ENCODE data around the gene CFAP46. TPM values are rescaled to one million over a fixed set of nuclear protein-coding genes. Genes with fewer than 3 reads are reported as not detected.
"Not testable (repeated sequence)": the region's sequence is repeated elsewhere in the genome, so short reads cannot be mapped to it uniquely, and the experiment has no call there.

Gene CFAP46
- polyA plus RNA-seq, 2 donors = 0.40 to 0.73 TPM

DNA sequence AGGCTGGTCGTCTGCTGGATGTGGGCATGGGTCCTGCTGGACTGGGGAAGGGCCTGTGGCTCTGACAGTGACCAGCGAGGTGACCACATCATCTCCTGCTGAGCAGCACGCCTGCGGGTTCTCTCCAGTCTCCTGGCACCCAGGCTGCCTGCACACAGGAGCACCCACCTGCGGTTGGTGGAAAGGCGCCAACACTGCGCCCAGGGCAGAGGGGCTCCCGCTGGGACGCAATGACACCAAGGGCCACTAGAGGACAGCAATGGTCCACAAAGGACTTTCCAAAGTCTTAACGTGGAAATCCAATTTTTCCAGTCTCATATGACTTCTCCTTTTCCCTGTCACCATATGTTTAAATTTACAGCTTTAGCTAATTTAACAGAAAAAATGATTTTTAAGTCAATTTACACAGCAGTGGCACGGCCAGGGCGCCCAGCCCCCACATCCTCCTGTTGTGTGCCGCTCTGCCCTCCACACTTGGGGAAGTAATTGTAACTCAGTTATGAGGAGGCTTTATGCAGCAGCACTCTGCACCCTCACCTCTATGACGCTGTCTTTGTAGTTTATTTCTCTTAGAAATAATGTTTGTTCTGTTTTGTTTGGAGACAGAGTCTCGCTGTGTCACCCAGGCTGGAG is 38.1 kb downstream of the CFAP46 start:
- H3K27ac ChIP-seq (ENCODE audit: low read depth in 2 of 2, low read length in 1 of 2) = peak overlapping the region; percentile 90 to 97
- H3K4me1 ChIP-seq (ENCODE audit: control insufficient read depth in 2 of 2, insufficient read depth in 2 of 2, low read length in 1 of 2) = peaks cover 0 to 3% of the 10 kb centered on the region in 2 donors
- H3K4me3 ChIP-seq (ENCODE audit: low read depth in 1 of 2, low read length in 2 of 2) = peak overlapping the region in 1 of 2 donors; percentile 14
- H3K36me3 ChIP-seq (ENCODE audit: control insufficient read depth in 2 of 2, insufficient read depth in 2 of 2, low read length in 1 of 2) = no peaks in the 10 kb centered on the region
- peaks cover 0 to 8% of the 10 kb centered on the region in 2 donors for H3K9me3 ChIP-seq (ENCODE audit: control insufficient read depth in 2 of 2, insufficient read depth in 1 of 2, low read depth in 1 of 2, low read length in 1 of 2)
- WGBS, 2 donors = 28 to 29% methylated on average over 15 of the region's 15 CpGs
- no peaks in the 10 kb centered on the region for H3K27me3 ChIP-seq (ENCODE audit: control insufficient read depth in 1 of 2, insufficient read depth in 2 of 2, low read length in 2 of 2)

DNA sequence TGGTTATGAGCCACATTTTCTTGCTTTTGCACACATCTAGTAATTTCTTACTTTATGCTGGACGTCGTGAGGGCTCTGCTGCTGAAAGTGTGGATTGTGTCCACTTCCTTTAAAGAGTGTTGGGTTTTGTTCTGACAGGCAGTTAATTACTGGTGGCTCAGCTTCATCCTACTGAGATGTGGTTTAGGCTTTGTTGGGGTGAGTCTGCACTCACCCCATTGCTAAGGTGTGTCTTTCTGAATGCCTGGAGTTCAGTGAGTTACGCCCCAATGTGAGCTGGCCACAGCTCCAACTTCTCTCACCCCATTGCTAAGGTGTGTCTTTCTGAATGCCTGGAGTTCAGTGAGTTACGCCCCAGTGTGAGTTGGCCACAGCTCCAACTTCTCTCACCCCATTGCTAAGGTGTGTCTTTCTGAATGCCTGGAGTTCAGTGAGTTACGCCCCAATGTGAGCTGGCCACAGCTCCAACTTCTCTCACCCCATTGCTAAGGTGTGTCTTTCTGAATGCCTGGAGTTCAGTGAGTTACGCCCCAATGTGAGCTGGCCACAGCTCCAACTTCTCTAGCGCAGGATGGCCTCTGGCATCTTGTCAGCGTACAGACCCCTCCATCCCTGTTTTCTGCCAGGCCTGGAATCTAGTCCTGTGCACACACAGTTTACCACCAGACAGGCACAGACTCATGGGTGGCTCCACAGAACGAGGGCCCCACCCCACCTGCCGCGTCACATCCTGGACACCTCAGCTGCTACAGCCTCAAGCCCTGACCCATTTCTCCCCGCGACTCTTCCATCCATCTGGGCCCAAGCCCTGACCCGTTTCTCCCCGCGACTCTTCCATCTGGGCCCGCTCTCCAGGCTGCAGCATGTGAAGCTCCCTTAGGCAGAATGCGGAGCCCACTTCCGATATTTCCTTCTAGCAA is 39.5 kb downstream of the CFAP46 start:
- Histone ChIP-seq H3K4me3 (ENCODE audit: low read depth in 1 of 2, low read length in 2 of 2) (peak overlapping the region in 1 of 2 donors; percentile 23), H3K27ac (ENCODE audit: low read depth in 2 of 2, low read length in 1 of 2) (peak overlapping the region; percentile 98 to 99)
- not testable (repeated sequence) for H3K27me3 ChIP-seq (ENCODE audit: control insufficient read depth in 1 of 2, insufficient read depth in 2 of 2, low read length in 2 of 2); H3K36me3 ChIP-seq (ENCODE audit: control insufficient read depth in 2 of 2, insufficient read depth in 2 of 2, low read length in 1 of 2); H3K9me3 ChIP-seq (ENCODE audit: control insufficient read depth in 2 of 2, insufficient read depth in 1 of 2, low read depth in 1 of 2, low read length in 1 of 2); H3K4me1 ChIP-seq (ENCODE audit: control insufficient read depth in 2 of 2, insufficient read depth in 2 of 2, low read length in 1 of 2)
- WGBS, 2 donors = 57 to 66% methylated on average over 19 of the region's 19 CpGs

DNA sequence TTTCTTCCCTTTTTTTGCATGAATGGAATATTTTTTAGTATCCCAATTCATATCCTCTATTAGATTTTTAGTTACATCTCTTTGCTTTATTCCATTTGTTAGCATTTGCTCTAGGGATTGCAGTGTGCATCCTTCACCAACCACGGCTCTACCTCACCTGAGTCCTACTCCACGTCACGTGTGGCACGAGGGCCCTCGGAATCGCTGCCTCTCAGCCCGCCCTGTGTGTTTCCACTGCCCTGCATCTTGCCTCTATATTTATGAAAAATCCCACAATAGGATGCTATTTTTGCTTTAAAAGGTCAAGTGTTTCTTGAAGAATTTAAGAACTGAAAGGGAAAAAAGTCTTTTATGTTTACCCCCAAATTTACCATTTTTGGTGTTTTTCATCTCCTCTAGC is 41.0 kb downstream of the CFAP46 start:
- no peaks in the 10 kb centered on the region for H3K27me3 ChIP-seq (ENCODE audit: control insufficient read depth in 1 of 2, insufficient read depth in 2 of 2, low read length in 2 of 2)
- H3K36me3 ChIP-seq (ENCODE audit: control insufficient read depth in 2 of 2, insufficient read depth in 2 of 2, low read length in 1 of 2) = no peaks in the 10 kb centered on the region
- H3K9me3 ChIP-seq (ENCODE audit: control insufficient read depth in 2 of 2, insufficient read depth in 1 of 2, low read depth in 1 of 2, low read length in 1 of 2) = peaks cover 0 to 6% of the 10 kb centered on the region in 2 donors
- 91 to 95% methylated on average over 7 of the region's 7 CpGs for WGBS, 2 donors
- no peak overlapping the region for H3K27ac ChIP-seq (ENCODE audit: low read depth in 2 of 2, low read length in 1 of 2)
- no peak overlapping the region for H3K4me3 ChIP-seq (ENCODE audit: low read depth in 1 of 2, low read length in 2 of 2)
- peaks cover 0 to 12% of the 10 kb centered on the region in 2 donors for H3K4me1 ChIP-seq (ENCODE audit: control insufficient read depth in 2 of 2, insufficient read depth in 2 of 2, low read length in 1 of 2)

DNA sequence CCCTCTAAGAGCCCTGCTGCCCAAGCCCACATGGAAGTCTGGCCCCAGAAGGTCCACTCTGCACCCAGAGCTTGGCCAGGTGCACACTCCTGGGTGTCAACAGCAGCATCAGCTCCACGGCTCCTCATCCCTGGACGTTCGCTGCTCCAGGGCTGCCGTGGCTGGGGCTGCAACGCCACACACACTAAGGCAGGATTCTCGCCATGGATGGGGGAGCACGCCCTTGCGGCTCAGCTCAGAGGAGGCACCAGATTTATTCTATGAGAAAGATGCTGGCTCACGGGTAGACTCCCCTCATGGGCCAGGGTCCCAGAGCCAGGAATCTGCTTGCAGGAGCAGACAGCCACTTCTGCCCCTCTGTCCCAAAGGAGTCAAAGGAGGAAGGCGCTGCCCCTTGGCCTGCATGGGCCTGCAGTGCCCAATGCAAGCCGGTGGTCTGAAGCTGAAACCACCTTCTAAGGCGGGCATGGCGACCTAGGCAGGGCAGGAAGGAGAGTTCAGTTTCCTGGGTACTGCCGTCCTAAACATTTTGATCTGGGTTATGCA is 42.1 kb downstream of the CFAP46 start:
- WGBS, 2 donors = 93 to 94% methylated on average over 14 of the region's 14 CpGs
- Histone ChIP-seq H3K4me3 (ENCODE audit: low read depth in 1 of 2, low read length in 2 of 2) (no peak overlapping the region), H3K27ac (ENCODE audit: low read depth in 2 of 2, low read length in 1 of 2) (no peak overlapping the region), H3K27me3 (ENCODE audit: control insufficient read depth in 1 of 2, insufficient read depth in 2 of 2, low read length in 2 of 2) (no peaks in the 10 kb centered on the region), H3K36me3 (ENCODE audit: control insufficient read depth in 2 of 2, insufficient read depth in 2 of 2, low read length in 1 of 2) (no peaks in the 10 kb centered on the region), H3K4me1 (ENCODE audit: control insufficient read depth in 2 of 2, insufficient read depth in 2 of 2, low read length in 1 of 2) (peaks cover 0 to 12% of the 10 kb centered on the region in 2 donors), H3K9me3 (ENCODE audit: control insufficient read depth in 2 of 2, insufficient read depth in 1 of 2, low read depth in 1 of 2, low read length in 1 of 2) (peaks cover 0 to 6% of the 10 kb centered on the region in 2 donors)

DNA sequence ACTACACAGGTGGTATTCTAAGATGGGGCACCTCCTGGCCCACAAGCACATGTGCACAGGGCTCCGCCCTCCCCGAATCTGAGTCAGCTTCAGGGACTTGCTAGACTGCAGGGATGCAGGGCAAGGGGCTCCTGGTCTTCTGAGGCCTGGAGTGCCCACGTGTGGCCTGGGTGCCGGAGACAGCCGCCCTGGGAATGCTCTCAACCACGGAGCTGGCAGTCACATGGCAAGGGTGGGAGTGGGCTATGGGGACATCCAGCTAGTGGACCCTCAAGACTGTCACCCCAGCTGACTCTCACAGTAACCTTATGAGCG is 42.7 kb downstream of the CFAP46 start:
- H3K27ac ChIP-seq (ENCODE audit: low read depth in 2 of 2, low read length in 1 of 2) = no peak overlapping the region
- 87 to 88% methylated on average over 7 of the region's 7 CpGs for WGBS, 2 donors
- no peaks in the 10 kb centered on the region for H3K36me3 ChIP-seq (ENCODE audit: control insufficient read depth in 2 of 2, insufficient read depth in 2 of 2, low read length in 1 of 2)
- peaks cover 0 to 6% of the 10 kb centered on the region in 2 donors for H3K9me3 ChIP-seq (ENCODE audit: control insufficient read depth in 2 of 2, insufficient read depth in 1 of 2, low read depth in 1 of 2, low read length in 1 of 2)
- no peaks in the 10 kb centered on the region for H3K27me3 ChIP-seq (ENCODE audit: control insufficient read depth in 1 of 2, insufficient read depth in 2 of 2, low read length in 2 of 2)
- H3K4me3 ChIP-seq (ENCODE audit: low read depth in 1 of 2, low read length in 2 of 2) = no peak overlapping the region
- peaks cover 0 to 12% of the 10 kb centered on the region in 2 donors for H3K4me1 ChIP-seq (ENCODE audit: control insufficient read depth in 2 of 2, insufficient read depth in 2 of 2, low read length in 1 of 2)

DNA sequence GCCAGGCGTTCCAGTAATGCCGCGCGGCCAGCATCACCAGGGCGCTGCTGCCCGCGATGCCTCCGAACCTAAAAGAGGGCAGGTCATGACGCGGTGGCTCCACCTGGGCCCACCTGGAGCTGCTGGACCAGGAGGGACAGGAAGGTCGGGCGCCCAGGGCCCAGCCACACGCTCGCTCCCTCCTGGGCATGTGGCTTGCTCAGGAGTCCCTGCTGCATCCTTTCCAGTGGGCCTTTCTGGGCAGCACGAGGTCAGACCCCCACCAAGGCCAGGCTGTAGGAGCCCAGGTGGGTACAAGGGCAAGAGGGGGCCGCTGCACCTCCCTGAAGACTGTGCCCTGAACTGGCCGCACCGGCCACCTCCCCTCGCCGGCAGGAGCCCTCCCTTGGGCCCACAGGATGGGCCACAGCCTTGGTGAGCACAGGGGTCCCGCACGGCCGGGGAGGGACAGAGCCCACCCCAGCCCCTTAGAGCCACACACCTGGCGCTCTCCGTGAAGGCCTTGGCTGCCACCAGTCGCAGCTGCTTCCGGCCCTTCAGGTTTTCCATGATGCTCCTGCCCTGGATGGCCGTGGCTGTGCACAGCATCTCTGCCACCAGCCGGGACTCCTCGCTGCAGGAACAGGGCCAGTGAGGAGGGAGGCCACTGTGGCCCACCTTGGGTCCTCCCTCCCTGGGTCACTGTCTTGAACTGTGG is 43.2 kb downstream of the CFAP46 start:
- H3K4me3 ChIP-seq (ENCODE audit: low read depth in 1 of 2, low read length in 2 of 2) = no peak overlapping the region
- WGBS, 2 donors = 91 to 93% methylated on average over 29 to 30 of the region's 30 CpGs
- H3K4me1 ChIP-seq (ENCODE audit: control insufficient read depth in 2 of 2, insufficient read depth in 2 of 2, low read length in 1 of 2) = peaks cover 0 to 11% of the 10 kb centered on the region in 2 donors
- no peaks in the 10 kb centered on the region for H3K36me3 ChIP-seq (ENCODE audit: control insufficient read depth in 2 of 2, insufficient read depth in 2 of 2, low read length in 1 of 2)
- H3K9me3 ChIP-seq (ENCODE audit: control insufficient read depth in 2 of 2, insufficient read depth in 1 of 2, low read depth in 1 of 2, low read length in 1 of 2) = peaks cover 0 to 6% of the 10 kb centered on the region in 2 donors
- no peaks in the 10 kb centered on the region for H3K27me3 ChIP-seq (ENCODE audit: control insufficient read depth in 1 of 2, insufficient read depth in 2 of 2, low read length in 2 of 2)
- H3K27ac ChIP-seq (ENCODE audit: low read depth in 2 of 2, low read length in 1 of 2) = no peak overlapping the region

DNA sequence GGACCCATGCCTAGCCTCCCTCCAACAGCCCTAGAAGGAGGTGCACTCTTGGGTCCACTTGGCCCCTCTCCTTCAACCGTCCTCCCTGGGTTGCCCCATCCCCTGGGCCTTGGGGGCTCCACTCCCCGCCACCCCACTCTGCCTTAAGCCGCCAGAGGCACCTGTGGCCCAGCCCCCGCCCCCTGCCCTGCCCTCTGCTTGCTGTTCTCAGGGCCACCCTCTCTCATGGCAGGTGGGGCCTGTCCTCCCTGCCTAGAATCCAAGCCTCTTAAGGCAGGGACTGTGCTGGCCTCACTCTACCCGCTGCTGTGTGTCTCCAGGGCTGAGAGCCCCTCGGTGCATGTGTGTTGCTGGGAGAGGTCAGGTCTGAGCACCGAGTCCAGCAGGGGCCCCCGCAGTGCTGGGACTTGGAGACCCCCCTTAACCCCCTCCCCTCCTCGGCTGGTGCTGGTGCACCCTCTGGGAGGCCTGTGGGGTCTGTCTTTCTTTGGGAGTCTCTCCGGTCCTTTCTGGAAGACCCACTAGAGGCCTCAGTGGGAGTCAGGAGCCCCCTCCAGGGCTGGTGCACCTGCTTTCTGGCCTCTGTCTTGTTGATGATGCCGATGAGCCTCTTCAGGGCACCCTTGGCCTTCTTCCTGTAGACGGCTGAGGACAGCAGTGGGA is 43.8 kb downstream of the CFAP46 start:
- no peak overlapping the region for H3K27ac ChIP-seq (ENCODE audit: low read depth in 2 of 2, low read length in 1 of 2)
- WGBS, 2 donors = 83 to 88% methylated on average over 12 of the region's 12 CpGs
- H3K4me1 ChIP-seq (ENCODE audit: control insufficient read depth in 2 of 2, insufficient read depth in 2 of 2, low read length in 1 of 2) = peaks cover 0 to 9% of the 10 kb centered on the region in 2 donors
- no peak overlapping the region for H3K4me3 ChIP-seq (ENCODE audit: low read depth in 1 of 2, low read length in 2 of 2)
- H3K36me3 ChIP-seq (ENCODE audit: control insufficient read depth in 2 of 2, insufficient read depth in 2 of 2, low read length in 1 of 2) = no peaks in the 10 kb centered on the region
- peaks cover 0 to 6% of the 10 kb centered on the region in 2 donors for H3K9me3 ChIP-seq (ENCODE audit: control insufficient read depth in 2 of 2, insufficient read depth in 1 of 2, low read depth in 1 of 2, low read length in 1 of 2)
- H3K27me3 ChIP-seq (ENCODE audit: control insufficient read depth in 1 of 2, insufficient read depth in 2 of 2, low read length in 2 of 2) = no peaks in the 10 kb centered on the region

DNA sequence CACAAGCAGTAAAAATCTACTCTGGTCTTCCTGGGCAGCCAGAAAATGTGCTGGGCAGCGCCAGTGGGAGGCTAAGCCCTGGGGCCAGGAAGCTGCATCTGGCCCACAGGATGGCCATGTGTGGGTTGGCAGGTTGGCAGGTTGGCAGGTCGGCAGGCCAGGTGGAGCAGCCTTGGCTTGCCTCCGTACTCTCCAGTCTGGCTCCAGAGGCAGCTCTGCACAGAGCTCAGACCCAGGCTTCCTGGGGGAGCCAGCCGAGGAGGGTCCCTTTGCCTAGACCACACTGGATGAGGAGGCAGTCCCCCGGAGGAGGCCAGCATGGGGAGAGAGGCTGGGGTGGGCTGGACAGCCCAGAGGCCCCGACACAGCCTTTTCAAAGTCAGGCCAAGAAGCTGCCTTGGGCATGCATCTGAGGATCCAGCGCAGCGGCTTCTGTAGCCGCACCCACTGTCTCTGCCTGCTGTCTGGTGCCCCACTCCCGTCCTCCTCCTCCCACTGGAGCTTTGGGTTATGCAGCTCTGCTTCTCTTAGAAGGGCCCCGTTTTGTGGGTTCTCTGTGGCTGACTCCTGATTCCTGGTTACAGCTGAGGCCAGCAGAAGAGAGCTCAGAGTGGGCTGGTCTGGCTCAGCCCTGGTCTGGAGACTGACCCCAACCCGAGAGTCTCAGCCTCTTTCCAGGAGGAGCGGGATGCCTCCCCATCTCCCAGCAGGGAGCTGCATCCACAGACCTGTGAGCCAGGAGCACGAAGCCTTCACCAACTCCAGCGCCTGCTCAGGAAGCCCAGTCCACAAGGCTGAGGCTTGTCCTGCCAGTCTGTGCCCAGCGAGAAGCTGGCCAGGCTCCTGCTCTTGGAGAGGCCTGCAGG is 44.6 kb downstream of the CFAP46 start:
- WGBS, 2 donors = 65 to 77% methylated on average over 16 of the region's 16 CpGs
- no peaks in the 10 kb centered on the region for H3K36me3 ChIP-seq (ENCODE audit: control insufficient read depth in 2 of 2, insufficient read depth in 2 of 2, low read length in 1 of 2)
- H3K4me1 ChIP-seq (ENCODE audit: control insufficient read depth in 2 of 2, insufficient read depth in 2 of 2, low read length in 1 of 2) = peaks cover 0 to 9% of the 10 kb centered on the region in 2 donors
- H3K27me3 ChIP-seq (ENCODE audit: control insufficient read depth in 1 of 2, insufficient read depth in 2 of 2, low read length in 2 of 2) = no peaks in the 10 kb centered on the region
- H3K27ac ChIP-seq (ENCODE audit: low read depth in 2 of 2, low read length in 1 of 2) = no peak overlapping the region
- H3K9me3 ChIP-seq (ENCODE audit: control insufficient read depth in 2 of 2, insufficient read depth in 1 of 2, low read depth in 1 of 2, low read length in 1 of 2) = peaks cover 0 to 9% of the 10 kb centered on the region in 2 donors
- no peak overlapping the region for H3K4me3 ChIP-seq (ENCODE audit: low read depth in 1 of 2, low read length in 2 of 2)
